Pons (tissue), 1 donor: ENCODE data around the gene FAM240B.

ENCODE experiments used
- DNase-seq: peaks from one replicate; pipeline ENCODE4 v3.0.0-alpha.2; 2016; ENCODE audit warnings: low spot score

FAM240B gene

GRCh38 chr9:38699337-38699736 lies 20.6 kb downstream of the FAM240B start:
- no peak for DNase-seq

- no peak for DNase-seq
These were observed 22.1 kb downstream of the FAM240B start for GRCh38 chr9:38697776-38698300.

- no peak for DNase-seq
These were observed 22.9 kb downstream of the FAM240B start for GRCh38 chr9:38696999-38697398.

GRCh38 chr9:38694676-38695075 lies 25.3 kb downstream of the FAM240B start:
- DNase-seq, result peak; percentile 95

GRCh38 chr9:38692707-38693106 lies 27.2 kb downstream of the FAM240B start:
- DNase-seq, result no peak

- DNase-seq, result peak; percentile 31
These were observed 29.4 kb downstream of the FAM240B start for GRCh38 chr9:38690574-38690973.

- peak; percentile 88 for DNase-seq
These were observed 30.3 kb downstream of the FAM240B start for GRCh38 chr9:38689678-38690077.

- DNase-seq, result no peak
These were observed 31.9 kb downstream of the FAM240B start for GRCh38 chr9:38687992-38688391.

GRCh38 chr9:38687389-38687842 lies 32.5 kb downstream of the FAM240B start:
- peak; percentile 61 for DNase-seq

GRCh38 chr9:38686933-38687332 lies 33.0 kb downstream of the FAM240B start:
- DNase-seq, result no peak

- DNase-seq, result peak; percentile 97
These were observed 34.4 kb downstream of the FAM240B start for GRCh38 chr9:38685535-38685934.

- DNase-seq, result no peak
These were observed 36.6 kb downstream of the FAM240B start for GRCh38 chr9:38683336-38683735.

GRCh38 chr9:38682713-38683112 lies 37.2 kb downstream of the FAM240B start:
- no peak for DNase-seq

- no peak for DNase-seq
These were observed 38.1 kb downstream of the FAM240B start for GRCh38 chr9:38681747-38682227.

- DNase-seq, result no peak
These were observed 39.0 kb downstream of the FAM240B start for GRCh38 chr9:38680837-38681445.

- no peak for DNase-seq
These were observed 42.2 kb downstream of the FAM240B start for GRCh38 chr9:38677660-38678303.

- DNase-seq, result no peak
These were observed 44.1 kb downstream of the FAM240B start for GRCh38 chr9:38675831-38676230.

- no peak for DNase-seq
These were observed 44.7 kb downstream of the FAM240B start for GRCh38 chr9:38675211-38675610.

GRCh38 chr9:38673399-38674193 lies 46.3 kb downstream of the FAM240B start:
- DNase-seq, result no peak

- no peak for DNase-seq
These were observed 48.2 kb downstream of the FAM240B start for GRCh38 chr9:38671748-38672147.

- no peak for DNase-seq
These were observed 48.6 kb downstream of the FAM240B start for GRCh38 chr9:38671372-38671731.

- DNase-seq, result no peak
These were observed 49.2 kb downstream of the FAM240B start for GRCh38 chr9:38670542-38671371.
